Measurements from ENCODE around the gene GRAP.

GRAP gene

DNA sequence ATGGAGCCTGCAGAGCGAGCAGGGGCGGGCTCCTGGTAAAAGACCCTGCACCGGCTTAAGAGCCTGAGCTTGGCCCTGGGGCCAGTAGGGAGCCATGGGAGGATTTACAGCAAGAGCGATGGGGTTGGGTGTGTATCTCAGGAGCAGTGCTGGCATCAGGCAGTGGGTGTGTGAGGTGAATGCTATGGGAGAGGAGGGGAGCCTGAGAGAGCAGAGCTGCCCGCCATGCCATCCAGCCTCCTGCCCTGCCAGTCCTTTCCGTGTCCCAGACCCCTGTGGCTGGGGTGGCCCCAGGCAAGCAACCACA is 65.5 kb downstream of the GRAP start:
- DNase-seq = no peak

DNA sequence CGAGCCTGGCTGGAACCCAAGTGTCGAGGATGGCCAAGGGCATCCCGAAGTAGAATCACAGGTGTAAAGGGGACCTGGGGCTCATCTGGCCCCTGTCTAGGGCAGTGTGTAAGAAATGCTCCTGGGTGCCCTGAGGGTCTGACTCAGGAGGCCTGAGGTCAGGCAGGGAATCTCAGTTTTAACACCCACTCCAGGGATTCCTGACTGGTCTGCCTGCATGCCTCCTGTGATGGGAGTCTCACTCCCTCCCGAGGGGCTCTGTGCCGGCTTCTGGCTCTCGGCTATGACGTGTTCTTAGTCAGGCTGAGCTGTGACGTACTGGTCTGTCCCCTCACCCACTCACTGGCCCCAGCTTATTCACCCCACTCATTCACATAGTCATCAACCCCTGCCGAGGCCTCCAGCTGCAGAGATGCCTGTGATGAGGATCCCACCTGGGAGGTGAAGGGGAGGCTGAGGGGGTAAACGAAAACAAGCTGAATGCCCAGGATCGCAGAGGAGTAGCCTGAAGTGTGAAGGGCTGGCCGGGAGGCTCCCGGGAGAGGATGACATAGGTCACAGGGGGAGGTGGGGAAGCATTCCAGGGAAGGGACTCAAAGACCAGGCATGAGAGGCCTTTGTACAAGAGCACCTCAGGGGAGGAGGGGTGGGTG is 65.9 kb downstream of the GRAP start:
- peak; percentile 66 for DNase-seq

DNA sequence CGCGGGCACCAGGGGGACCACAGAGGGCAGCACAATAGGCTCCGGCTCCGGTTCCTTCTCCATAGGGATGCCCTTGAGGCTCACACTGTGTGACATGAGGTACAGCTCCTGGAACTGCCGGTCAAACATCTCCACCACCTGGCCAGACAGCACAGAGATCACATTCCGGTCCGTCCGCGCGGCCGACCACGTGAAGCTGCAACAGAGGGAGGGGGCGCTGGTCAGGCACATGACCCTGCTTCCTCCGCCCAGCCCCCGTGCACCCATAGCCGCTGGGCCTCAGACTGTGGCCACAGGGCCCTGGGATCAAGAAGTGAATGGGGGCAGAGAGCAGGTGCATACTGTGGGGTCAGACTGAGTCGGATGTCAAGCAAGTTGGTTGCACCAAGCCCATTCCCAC is 68.1 kb downstream of the GRAP start:
- no peak for DNase-seq

DNA sequence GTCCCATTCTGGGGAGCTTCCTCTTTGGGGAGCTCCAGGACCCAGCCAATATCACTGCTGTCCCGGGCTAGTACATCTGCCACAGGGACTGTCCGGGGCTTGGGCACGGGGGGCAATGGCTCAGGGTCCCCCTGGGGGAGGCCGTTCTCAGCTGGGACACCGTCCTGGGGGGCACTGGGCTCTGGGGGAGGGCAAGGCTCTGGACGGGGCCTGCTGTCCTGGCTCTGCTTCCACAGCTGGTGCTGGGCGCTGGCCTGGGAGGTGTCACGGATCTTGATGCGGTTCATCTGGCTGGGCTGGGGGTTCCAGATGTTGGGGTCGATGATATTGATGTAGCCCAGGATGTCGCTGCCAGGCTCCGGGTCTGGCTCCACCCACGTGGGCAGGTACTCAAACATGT is 68.7 kb downstream of the GRAP start:
- DNase-seq = no peak

DNA sequence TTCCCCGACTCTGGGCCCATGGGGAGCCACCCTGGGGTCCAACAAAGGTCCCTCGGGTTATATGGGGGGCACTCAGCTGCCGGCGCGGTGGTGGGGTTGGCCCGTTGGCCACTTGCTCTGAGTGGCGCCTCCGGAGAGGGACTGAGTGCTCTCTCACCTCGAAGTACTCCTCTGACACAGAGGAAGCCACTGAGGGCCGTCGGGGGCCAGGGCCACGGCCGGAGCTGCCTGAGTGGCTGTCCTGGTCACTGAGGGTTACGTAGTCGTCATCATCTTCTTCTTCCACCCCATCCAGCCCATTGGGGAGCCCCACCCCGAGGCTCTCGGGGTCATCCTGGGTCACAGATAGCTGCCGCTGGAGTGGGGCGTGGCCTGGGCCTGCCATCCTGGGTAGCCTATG is 69.1 kb downstream of the GRAP start:
- DNase-seq = no peak

DNA sequence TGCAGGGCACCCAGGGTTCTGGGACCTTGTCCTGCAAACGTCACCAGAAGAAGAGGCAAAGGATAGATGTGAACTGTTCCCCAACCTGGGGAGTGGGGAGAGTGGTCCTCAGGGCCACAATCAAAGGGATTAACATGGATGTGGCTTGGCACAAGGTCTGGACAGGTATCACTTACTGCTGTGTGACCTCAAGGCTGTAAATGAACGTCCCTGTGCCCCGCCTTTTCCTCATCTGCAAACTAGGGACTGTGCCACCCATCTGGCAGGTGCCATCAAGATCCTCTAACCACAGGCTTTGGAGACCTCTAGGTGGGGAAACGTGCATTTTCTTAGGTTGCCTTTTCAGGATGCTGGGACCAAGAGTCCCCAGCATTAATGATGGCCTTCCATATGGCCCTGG is 69.7 kb downstream of the GRAP start:
- no peak for DNase-seq

DNA sequence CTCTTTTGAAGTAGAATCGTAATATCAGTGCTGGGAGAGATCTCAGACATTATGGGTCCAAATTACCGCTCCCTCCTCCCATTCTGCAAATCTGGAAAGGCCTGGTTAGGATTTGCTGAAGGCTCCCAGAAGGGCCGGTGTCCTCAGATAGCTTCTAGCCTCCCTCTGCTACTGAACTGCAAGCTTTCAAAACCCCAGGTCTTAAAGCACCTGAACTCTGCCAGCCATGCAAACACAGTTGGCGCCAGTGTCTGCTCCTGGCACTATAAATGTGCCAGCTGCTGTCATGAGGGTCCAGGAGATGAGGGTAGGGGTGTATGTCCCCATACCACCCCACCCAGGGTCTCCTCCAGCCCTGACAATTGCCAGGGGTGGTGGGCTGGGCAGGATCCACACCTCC is 70.6 kb downstream of the GRAP start:
- DNase-seq = no peak

DNA sequence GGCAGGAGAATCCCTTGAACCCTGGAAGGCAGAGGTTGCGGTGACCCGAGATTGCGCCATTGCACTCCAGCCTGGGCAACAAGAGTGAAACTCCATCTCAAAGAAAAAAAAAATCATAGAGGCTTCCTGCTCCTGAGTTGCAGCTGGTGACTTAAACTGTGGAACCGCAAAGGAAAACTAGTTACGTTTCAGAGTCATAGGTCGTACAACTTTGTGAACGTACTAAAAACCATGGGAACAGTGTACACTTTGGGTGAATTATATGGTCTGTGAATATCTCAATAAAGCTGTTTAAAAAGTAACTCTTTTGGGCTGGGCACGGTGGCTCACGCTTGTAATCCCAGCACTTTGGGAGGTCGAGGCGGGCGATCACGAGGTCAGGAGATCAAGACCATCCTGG is 71.2 kb downstream of the GRAP start:
- DNase-seq = no peak

DNA sequence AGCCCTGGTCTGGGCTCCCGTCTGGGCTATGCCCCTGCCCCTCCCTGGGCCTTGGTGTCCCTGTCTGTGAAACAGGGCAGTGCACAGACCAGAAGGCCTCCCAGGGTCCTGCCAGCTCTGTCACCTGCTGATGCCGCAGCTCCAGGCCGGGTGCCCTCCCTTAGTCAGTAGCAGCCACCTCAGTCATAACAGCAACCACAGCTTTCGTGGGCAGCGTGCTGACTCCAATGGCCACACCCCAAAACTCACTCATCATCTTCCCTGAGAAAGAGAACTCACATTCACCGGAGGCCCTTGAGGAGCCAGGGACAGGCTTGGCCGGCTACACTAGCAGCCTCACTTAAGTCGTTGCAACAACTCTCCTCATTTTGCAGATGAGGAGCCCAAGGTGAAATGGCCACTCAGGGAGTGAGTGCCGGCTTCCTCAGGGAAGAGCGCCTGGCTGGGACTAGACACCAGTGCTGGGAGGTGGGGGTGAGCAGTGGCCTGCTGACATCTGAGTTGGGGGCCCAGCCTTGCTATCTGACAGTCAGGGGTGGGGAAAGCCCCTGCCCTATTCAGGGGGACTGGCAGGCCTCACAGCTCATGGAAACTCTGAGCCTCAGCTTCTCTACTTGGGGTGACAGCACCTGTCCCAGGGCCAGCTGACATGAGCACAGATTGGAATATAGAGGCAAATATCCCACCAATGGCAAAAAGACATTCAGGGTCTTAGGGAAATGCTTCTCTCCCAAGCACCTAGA is 72.2 kb downstream of the GRAP start:
- no peak for DNase-seq

DNA sequence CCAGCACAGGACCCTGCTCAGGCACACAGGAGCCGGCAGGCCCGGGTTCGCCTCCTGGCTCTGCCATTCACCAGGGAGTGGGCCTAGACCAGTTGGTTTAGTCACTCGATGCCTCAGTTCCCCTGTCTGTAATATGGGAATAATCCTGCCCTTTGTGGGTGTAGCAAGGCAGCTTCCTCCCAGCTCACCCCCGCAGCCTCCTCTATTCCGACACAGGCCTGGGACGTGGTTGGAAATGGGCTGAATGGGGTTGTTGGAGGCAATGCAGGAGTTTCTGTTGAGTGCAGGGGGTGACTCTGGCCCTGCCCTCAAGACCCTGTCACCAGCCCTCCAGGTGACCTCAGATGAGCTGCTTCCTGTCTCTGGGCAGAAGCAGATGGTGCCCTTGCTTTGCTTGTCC is 75.0 kb downstream of the GRAP start:
- DNase-seq = no peak
